ENCODE measurements around the gene FOXP3.

The FOXP3 gene

DNA sequence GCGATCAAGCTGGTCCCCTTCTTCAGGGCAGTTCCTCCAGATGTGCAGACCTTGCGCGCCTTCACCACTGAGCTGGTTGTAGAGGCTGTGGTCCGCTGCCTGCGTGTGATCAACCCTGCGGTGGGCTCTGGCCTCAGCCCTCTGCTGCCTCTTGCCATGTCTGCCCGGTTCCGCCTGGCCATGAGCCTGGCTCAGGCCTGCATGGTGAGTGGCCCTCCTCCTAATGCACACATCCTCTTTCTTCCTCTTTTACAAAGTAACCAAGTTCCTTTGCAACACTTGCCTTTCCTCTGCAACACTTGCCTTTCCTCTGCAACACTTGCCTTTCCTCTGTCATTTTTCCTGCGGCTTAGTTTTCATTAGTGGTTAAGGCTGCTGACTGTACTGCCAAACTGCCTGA is 27.4 kb downstream of the FOXP3 start:
- no peak overlapping the region for H3K27ac ChIP-seq
- no peak for DNase-seq (ENCODE audit: low spot score)
- ChIA-PET CTCF (interaction anchor here (0.7 kb wide), 1 partner anchor 1715 kb away, joined by 3 read pairs; no protein-coding TSS in a partner anchor), POLR2A (ENCODE audit: low non-redundant PET) (no interaction called here)
- TF ChIP-seq, protein P1, sequence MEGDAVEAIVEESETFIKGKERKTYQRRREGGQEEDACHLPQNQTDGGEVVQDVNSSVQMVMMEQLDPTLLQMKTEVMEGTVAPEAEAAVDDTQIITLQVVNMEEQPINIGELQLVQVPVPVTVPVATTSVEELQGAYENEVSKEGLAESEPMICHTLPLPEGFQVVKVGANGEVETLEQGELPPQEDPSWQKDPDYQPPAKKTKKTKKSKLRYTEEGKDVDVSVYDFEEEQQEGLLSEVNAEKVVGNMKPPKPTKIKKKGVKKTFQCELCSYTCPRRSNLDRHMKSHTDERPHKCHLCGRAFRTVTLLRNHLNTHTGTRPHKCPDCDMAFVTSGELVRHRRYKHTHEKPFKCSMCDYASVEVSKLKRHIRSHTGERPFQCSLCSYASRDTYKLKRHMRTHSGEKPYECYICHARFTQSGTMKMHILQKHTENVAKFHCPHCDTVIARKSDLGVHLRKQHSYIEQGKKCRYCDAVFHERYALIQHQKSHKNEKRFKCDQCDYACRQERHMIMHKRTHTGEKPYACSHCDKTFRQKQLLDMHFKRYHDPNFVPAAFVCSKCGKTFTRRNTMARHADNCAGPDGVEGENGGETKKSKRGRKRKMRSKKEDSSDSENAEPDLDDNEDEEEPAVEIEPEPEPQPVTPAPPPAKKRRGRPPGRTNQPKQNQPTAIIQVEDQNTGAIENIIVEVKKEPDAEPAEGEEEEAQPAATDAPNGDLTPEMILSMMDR (conservative IDR thresholded peaks at IDR 0.05; ENCODE audit: low read depth) = no peak

DNA sequence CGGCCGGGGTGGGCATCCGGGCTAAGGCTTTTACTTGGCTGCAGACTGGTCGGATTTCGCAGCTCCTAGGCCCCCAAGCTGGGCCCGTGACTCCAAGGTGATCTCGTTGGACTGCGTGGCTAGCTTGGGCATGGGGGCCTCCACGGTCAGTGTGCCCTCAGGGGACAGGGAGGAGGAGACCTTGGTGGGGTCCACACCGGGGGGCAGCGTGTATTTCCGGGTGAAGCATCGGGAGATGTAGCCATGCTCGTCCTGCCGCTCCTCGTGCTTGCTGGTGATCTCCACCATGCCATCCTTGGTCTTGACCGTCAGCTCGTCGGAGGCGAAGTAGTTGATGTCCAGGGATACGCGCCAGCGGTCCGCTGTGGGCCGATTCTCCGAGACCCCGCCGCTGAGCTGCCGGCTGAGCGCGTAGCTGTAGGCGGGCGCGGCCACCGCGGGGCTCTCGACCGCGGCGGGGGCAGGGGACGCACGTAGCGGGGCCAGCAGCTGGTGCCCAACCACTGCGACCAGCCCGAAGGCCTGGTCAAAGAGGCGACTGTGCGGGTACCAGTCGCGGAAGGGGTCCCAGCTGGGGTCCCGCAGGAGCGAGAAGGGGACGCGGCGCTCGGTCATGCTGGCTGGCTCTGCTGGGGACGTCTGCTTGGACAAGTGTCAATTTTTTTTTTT is 30.5 kb downstream of the FOXP3 start:
- TF ChIP-seq, protein P1 (conservative IDR thresholded peaks at IDR 0.05; ENCODE audit: low read depth) = no peak
- POLR2A ChIA-PET (ENCODE audit: low non-redundant PET) = no interaction called here
- H3K27ac ChIP-seq = no peak overlapping the region
- DNase-seq (ENCODE audit: low spot score) = no peak
- CTCF ChIA-PET = no interaction called here

DNA sequence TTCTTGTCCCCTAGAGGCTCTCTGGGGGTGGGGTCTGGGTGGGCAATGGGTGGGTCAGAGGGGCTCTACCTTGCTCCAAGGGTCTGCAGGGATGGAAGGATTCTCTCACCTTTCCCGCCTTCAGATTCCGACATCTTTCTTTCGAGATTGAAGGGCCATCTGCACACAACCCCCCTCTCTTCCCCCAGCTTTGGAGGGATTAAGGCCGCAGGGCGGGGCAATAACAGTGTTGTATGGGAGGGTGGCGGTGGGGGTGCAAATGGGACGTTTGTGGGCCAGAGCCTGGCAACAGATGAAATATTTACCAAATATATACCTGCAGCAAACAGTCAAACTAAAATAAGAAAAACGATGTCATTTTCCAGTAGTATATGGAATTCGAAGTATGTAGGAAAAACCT is 31.3 kb downstream of the FOXP3 start, which contains the start of gene CACNA1F:
TSS of gene CACNA1F (minus strand) at position 165 of the 400 bp plus-strand sequence. CDS start at position 134, 31 bp downstream.
- TF ChIP-seq, protein P1 (conservative IDR thresholded peaks at IDR 0.05; ENCODE audit: low read depth) = no peak
- CTCF ChIA-PET = no interaction called here
- POLR2A ChIA-PET (ENCODE audit: low non-redundant PET) = no interaction called here
- DNase-seq (ENCODE audit: low spot score) = no peak
- H3K27ac ChIP-seq = no peak within 1 kb of the TSS

DNA sequence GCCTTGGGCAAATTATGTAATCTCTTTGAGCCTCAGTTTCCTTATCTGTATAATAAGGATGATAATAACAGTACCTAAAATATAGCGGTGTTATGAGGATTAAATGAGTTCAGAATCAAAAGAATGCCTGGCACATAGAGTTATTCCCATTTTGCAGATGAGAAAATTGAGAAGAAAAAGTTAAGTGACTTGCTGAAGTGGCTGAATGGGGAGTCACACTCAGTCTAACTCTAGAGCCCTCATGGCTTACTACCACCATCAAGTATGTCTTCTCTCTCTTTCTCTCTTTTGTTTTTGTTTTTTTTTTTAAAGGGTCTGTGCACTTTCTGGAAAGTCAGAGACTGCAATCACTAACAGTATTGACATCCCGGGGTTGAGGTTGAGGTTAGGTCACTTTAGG is 32.0 kb downstream of the FOXP3 start:
- TF ChIP-seq, protein P1 (conservative IDR thresholded peaks at IDR 0.05; ENCODE audit: low read depth) = no peak
- no peak overlapping the region for H3K27ac ChIP-seq
- POLR2A ChIA-PET (ENCODE audit: low non-redundant PET) = no interaction called here
- CTCF ChIA-PET = interaction anchor here (0.6 kb wide), 1 partner anchor 33 kb away, joined by 3 read pairs; no protein-coding TSS in a partner anchor
- no peak for DNase-seq (ENCODE audit: low spot score)

DNA sequence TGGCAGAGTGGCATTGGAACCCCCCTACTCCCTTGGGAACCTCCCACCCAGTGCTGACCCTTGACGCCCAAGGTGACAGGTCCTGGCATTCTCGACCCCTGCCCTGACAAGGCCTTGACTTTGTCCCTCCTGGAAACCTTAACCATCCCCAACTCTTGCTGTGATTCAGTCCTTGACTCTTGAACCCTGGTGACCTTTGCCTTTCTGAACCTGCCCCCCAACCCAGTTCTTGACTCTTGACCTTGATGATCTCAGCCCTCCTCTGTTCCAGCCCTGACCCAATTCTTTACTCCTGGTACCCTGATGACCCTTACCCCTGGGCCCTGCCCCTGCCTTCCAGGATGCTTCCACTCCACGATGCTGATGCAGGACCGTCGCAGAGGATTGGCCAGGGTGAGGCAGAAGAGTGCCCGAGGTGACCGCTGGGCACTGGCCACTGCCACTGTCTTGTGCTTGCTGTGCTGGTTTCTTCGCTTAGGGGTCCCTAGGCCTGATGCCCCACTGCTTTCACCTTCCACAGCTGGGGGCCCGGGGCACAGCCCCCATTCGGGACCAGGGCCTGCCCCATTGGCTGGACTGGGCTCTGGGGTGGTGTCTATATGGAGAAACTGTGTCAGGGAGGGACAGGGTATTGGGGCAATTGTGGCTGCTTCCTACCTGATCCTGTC is 33.0 kb downstream of the FOXP3 start:
- CTCF ChIA-PET = no interaction called here
- POLR2A ChIA-PET (ENCODE audit: low non-redundant PET) = no interaction called here
- no peak overlapping the region for H3K27ac ChIP-seq
- TF ChIP-seq, protein P1 (conservative IDR thresholded peaks at IDR 0.05; ENCODE audit: low read depth) = no peak
- no peak for DNase-seq (ENCODE audit: low spot score)

DNA sequence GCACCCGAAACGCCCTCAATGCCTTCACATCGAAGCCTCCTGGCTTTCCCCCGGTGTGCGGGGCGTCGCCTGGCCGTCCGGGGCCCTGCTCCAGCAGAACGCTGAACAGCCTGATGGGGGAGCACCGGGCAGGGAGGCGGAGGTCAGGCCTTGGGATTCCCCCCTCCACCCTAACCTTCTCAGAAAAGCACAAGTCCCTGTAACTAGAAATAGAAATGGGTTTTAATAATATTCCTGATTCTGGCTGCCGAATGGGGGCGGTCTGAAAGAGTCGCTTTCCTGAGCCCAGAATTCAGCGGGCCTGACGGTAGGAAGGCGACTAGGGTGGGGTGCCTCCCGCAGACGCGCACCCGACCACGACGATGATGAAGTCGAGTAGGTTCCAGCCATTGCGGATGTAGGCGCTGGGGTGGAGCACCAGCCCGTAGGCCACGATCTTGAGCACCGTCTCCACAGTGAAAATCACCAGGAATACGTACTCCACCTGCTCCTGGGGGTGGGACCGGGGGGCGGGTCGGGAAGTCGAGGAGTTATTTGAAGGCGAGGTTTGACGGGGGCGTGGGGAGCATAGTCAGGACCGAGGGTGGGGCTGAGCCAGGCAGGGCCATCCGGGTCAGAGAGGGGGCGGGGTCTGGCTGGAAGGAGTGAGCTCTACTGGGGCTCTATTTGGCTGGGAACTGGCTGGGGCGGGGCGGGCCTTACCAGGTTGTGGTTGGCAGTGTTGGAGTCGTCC is 33.8 kb downstream of the FOXP3 start:
- TF ChIP-seq, protein P1 (conservative IDR thresholded peaks at IDR 0.05; ENCODE audit: low read depth) = no peak
- POLR2A ChIA-PET (ENCODE audit: low non-redundant PET) = no interaction called here
- DNase-seq (ENCODE audit: low spot score) = peak; percentile 42
- CTCF ChIA-PET = no interaction called here
- no peak overlapping the region for H3K27ac ChIP-seq
